ENCODE measurements around the gene FAM167B. TPM values are rescaled to one million over a fixed set of nuclear protein-coding genes. Genes with fewer than 3 reads are reported as not detected.
"Not testable (repeated sequence)": the region's sequence is repeated elsewhere in the genome, so short reads cannot be mapped to it uniquely, and the experiment has no call there.

FAM167B gene
- total RNA-seq, 2 donors from 2014 or later = 4.9 TPM; not detected in 1

GRCh38 chr1:32291708-32292538, 44.9 kb downstream of the FAM167B start, which contains the start of gene HDAC1:
Gene HDAC1, plus strand, starts transcription at chr1:32292083. Its CDS starts 87 bp downstream, at chr1:32292170.
- peaks cover 29% of the 10 kb centered on the region for H3K4me1 ChIP-seq
- H3K4me3 ChIP-seq = peak within 1 kb of the TSS; percentile 67 to 96
- H3K27ac ChIP-seq = peak within 1 kb of the TSS; percentile 78 to 91 (median 86)
- H3K27me3 ChIP-seq = no peaks in the 10 kb centered on the region
- no peaks in the 10 kb centered on the region for H3K36me3 ChIP-seq (replicated peaks in 1 of 2; ENCODE audit: insufficient read depth in 1 of 2, low read depth in 2 of 2)
- WGBS, 2 donors = 0% methylated on average over 29 to 62 of the region's 67 CpGs
- TF ChIP-seq, protein P1, sequence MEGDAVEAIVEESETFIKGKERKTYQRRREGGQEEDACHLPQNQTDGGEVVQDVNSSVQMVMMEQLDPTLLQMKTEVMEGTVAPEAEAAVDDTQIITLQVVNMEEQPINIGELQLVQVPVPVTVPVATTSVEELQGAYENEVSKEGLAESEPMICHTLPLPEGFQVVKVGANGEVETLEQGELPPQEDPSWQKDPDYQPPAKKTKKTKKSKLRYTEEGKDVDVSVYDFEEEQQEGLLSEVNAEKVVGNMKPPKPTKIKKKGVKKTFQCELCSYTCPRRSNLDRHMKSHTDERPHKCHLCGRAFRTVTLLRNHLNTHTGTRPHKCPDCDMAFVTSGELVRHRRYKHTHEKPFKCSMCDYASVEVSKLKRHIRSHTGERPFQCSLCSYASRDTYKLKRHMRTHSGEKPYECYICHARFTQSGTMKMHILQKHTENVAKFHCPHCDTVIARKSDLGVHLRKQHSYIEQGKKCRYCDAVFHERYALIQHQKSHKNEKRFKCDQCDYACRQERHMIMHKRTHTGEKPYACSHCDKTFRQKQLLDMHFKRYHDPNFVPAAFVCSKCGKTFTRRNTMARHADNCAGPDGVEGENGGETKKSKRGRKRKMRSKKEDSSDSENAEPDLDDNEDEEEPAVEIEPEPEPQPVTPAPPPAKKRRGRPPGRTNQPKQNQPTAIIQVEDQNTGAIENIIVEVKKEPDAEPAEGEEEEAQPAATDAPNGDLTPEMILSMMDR (IDR thresholded peaks at IDR 0.05) = peak in 1 of 7 experiments; percentile 9
- peak; percentile 51 to 81 (median 79) for TF ChIP-seq POLR2A (IDR thresholded peaks at IDR 0.05)
- DNase-seq (peak; percentile 99 to 100 (median 99)), ATAC-seq (peak; percentile 99)
- no peaks in the 10 kb centered on the region for H3K9me3 ChIP-seq
- intact Hi-C loops (cut with DNase I) = loop anchor here (10.0 kb wide), 1 partner anchor 57 kb away; no protein-coding TSS in a partner anchor

DNA sequence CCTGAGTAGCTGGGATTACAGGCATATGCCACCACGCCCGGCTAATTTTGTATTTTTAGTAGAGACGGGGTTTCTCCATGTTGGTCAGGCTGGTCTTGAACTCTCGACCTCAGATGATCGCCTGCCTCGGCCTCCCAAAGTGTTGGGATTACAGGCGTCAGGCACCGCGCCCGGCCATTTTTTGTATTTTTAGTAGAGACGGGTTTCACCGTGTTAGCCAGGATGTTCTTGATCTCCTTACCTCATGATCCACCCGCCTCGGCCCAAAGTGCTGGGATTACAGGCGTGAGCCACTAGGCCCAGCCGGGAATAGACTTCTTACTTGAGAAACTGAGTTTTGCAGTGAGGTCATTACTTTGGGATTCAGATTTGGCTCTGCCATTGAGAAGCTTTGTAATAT, 51.2 kb downstream of the FAM167B start:
- peaks cover 11% of the 10 kb centered on the region for H3K4me1 ChIP-seq
- DNase-seq; ATAC-seq; H3K4me3 ChIP-seq; H3K27ac ChIP-seq; H3K9me3 ChIP-seq; H3K36me3 ChIP-seq (replicated peaks in 1 of 2; ENCODE audit: insufficient read depth in 1 of 2, low read depth in 2 of 2); H3K27me3 ChIP-seq: not testable (repeated sequence)
- intact Hi-C loops (cut with DNase I) = loop anchor here (10.0 kb wide), 1 partner anchor 63 kb away; no protein-coding TSS in a partner anchor
- 96% methylated on average over 16 of the region's 16 CpGs for WGBS, 2 donors

Small RNAs within 50 kb of the gene (small RNA-seq; reads per million reads assigned to genes)
- not detected for gene RF00017
- not detected for gene RF00019

Other genes with a start within 250 kb of the FAM167B start
- gene KHDRBS1, start 233.4 kb upstream of the FAM167B start, total RNA-seq = 10 to 100 TPM; 36.6 to 37.1 TPM
- gene TMEM39B, start 174.3 kb upstream of the FAM167B start, total RNA-seq = 10 to 100 TPM in 1 of 2 donors, 1 to 10 TPM in 1; 4.4 to 10.2 TPM
- gene KPNA6, start 139.2 kb upstream of the FAM167B start, total RNA-seq = 10 to 100 TPM; 15.8 to 20.5 TPM
- gene TXLNA, start 67.5 kb upstream of the FAM167B start, total RNA-seq = 10 to 100 TPM; 20.0 to 23.4 TPM
- 1 to 10 TPM; 2.9 to 3.6 TPM for gene CCDC28B, start 46.6 kb upstream of the FAM167B start, total RNA-seq
- gene IQCC, start 41.6 kb upstream of the FAM167B start, total RNA-seq = 1 to 10 TPM; 1.8 to 5.3 TPM
- not detected for gene DCDC2B, start 38.1 kb upstream of the FAM167B start, total RNA-seq
- gene TMEM234, start 24.9 kb upstream of the FAM167B start, total RNA-seq = 10 to 100 TPM; 16.3 to 20.8 TPM
- gene EIF3I, start 24.8 kb upstream of the FAM167B start, total RNA-seq = 10 to 100 TPM; 69.5 to 81.7 TPM
- gene LCK, start 4.0 kb downstream of the FAM167B start, total RNA-seq = 1 to 10 TPM in 1 of 2 donors, not detected in 1; 1.6 TPM
- 10 to 100 TPM; 32.7 to 50.4 TPM for gene HDAC1, start 44.9 kb downstream of the FAM167B start, total RNA-seq
- gene MARCKSL1, start 89.0 kb downstream of the FAM167B start, total RNA-seq = 10 to 100 TPM; 12.9 to 34.5 TPM
- gene FAM229A, start 115.3 kb downstream of the FAM167B start, total RNA-seq = 10 to 100 TPM in 1 of 2 donors, 1 to 10 TPM in 1; 3.6 to 15.6 TPM
- gene TSSK3, start 115.3 kb downstream of the FAM167B start, total RNA-seq = 10 to 100 TPM in 1 of 2 donors, 1 to 10 TPM in 1; 1.8 to 12.2 TPM
- 10 to 100 TPM; 53.2 to 83.7 TPM for gene BSDC1, start 147.2 kb downstream of the FAM167B start, total RNA-seq
- gene ZBTB8B, start 217.8 kb downstream of the FAM167B start, total RNA-seq = under 1 TPM in 1 of 2 donors, not detected in 1; 0.26 TPM

All from body of pancreas (tissue), 4 donors.